ENCODE measurements around the gene PCDH19. TPM values are rescaled to one million over a fixed set of nuclear protein-coding genes. Genes with fewer than 3 reads are reported as not detected.

PCDH19 gene
- total RNA-seq, 1 experiment from 2014 or later, result 1.2 TPM

GRCh38 chrX:100289066-100289558, 121.0 kb downstream of the PCDH19 start:
- H3K23me2 ChIP-seq (ENCODE audit: insufficient read length, low read depth, low read length, poor library complexity, severe bottlenecking), result no peaks in the 10 kb centered on the region
- no peaks in the 10 kb centered on the region for H3K4me1 ChIP-seq (ENCODE audit: insufficient read depth, low read length)
- no peak overlapping the region for H3T11ph ChIP-seq (ENCODE audit: low read length)
- no peak overlapping the region for H3K9ac ChIP-seq (ENCODE audit: extremely low read depth, insufficient read length, low read length)
- H2BK20ac ChIP-seq (ENCODE audit: low read depth, low read length, poor library complexity, severe bottlenecking), result no peak overlapping the region
- Mint-ChIP-seq H3K9me3 (no peaks in the 10 kb centered on the region), H3K4me3 (no peak overlapping the region), H3K27ac (no peak overlapping the region), H3K27me3 (ENCODE audit: low read depth) (peaks cover 4% of the 10 kb centered on the region; the same call in 1 of the 2 replicates), H3K4me1 (peaks cover 6 to 12% of the 10 kb centered on the region in 2 experiments), H3K36me3 (ENCODE audit: insufficient read depth in 1 of 3, low read depth in 3 of 3) (no peaks in the 10 kb centered on the region)
- TF ChIP-seq CTCF (conservative IDR thresholded peaks at IDR 0.05), result no peak
- no peak overlapping the region for H2BK12ac ChIP-seq (ENCODE audit: insufficient read length, low read depth, low read length)
- DNase-seq, result no peak
- H4K5ac ChIP-seq (ENCODE audit: insufficient read length, low read depth, low read length), result no peak overlapping the region
- H3K4me2 ChIP-seq (ENCODE audit: insufficient read depth, insufficient read length, low read length), result no peak overlapping the region
- no peak overlapping the region for H3K56ac ChIP-seq (ENCODE audit: insufficient read length, low read depth, low read length)
- H2AFZ ChIP-seq (ENCODE audit: low read length), result no peak overlapping the region
- H3K14ac ChIP-seq (ENCODE audit: insufficient read depth, low read length), result no peak overlapping the region
- no peak overlapping the region for H4K8ac ChIP-seq (replicated peaks; ENCODE audit: insufficient read length, low read depth, low read length)
- no peaks in the 10 kb centered on the region for H3K27me3 ChIP-seq (ENCODE audit: insufficient read depth, low read length)
- no peak overlapping the region for H2BK15ac ChIP-seq (ENCODE audit: low read depth, low read length)
- H3K9me3 ChIP-seq (ENCODE audit: control insufficient read depth, low read depth, low read length), result no peaks in the 10 kb centered on the region
- H3K79me1 ChIP-seq (ENCODE audit: insufficient read depth, low read depth, low read length, poor library complexity, severe bottlenecking), result no peaks in the 10 kb centered on the region
- H3K27ac ChIP-seq (ENCODE audit: insufficient read length, low read depth, low read length), result no peak overlapping the region
- no peak overlapping the region for H3K23ac ChIP-seq (ENCODE audit: insufficient read length, low read depth, low read length)
- H4K91ac ChIP-seq (ENCODE audit: insufficient read length, low read depth, low read length), result no peak overlapping the region
- H3K4ac ChIP-seq (ENCODE audit: low read depth, low read length), result no peak overlapping the region
- no peak overlapping the region for H2BK5ac ChIP-seq (ENCODE audit: insufficient read length, low read length)
- H2BK120ac ChIP-seq (ENCODE audit: low read depth, low read length, poor library complexity, severe bottlenecking), result no peak overlapping the region
- no peak overlapping the region for H3K18ac ChIP-seq (ENCODE audit: insufficient read length, low read depth, low read length)
- no peak overlapping the region for H2AK5ac ChIP-seq (ENCODE audit: insufficient read length, low read length)
- H4K20me1 ChIP-seq (ENCODE audit: control insufficient read depth, insufficient read depth, insufficient read length), result no peaks in the 10 kb centered on the region
- H3K79me2 ChIP-seq (ENCODE audit: insufficient read depth, low read length), result no peaks in the 10 kb centered on the region
